Kasumi-1 (cell line): ENCODE results near the gene PADI6.
A peak's percentile ranks its signal among the peaks of the same experiment; 100 is the strongest.
"Not testable (repeated sequence)": the region's sequence is repeated elsewhere in the genome, so short reads cannot be mapped to it uniquely, and the experiment has no call there.

ENCODE experiments used
- DNase-seq, 2 experiments: peaks; one replicate each; lab custom pipeline; 2025; lab: John Stamatoyannopoulos, UW

PADI6 gene

DNA sequence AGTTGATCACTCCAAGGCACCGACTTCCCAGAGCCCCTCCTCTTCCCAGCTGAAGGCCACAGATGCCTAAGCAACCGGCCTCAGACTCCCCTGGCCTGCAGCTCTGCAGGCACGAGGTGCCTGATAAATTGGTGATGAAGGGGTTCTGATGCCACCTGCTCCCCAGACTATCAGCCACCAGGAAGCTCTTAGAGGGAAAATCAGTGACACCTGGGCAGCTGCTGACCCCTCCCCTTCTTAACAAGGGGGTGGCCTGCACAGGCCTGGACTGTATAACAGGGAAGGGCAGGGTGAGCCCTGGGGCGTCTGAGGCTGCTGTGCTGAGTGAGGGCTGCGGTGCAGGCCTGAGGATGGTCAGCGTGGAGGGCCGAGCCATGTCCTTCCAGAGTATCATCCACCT, at the start of gene PADI6:
TSS of gene PADI6 (plus strand) at position 301 of the 400 bp plus-strand sequence. CDS start at position 351, 50 bp downstream.
- DNase-seq: no peak

GRCh38 chr1:17328855-17329254, 43.1 kb upstream of the PADI6 start:
- DNase-seq: no peak

- DNase-seq: no peak
These were observed 42.4 kb upstream of the PADI6 start for GRCh38 chr1:17329610-17330009.

GRCh38 chr1:17330856-17331255, 41.1 kb upstream of the PADI6 start:
- no peak for DNase-seq

DNA sequence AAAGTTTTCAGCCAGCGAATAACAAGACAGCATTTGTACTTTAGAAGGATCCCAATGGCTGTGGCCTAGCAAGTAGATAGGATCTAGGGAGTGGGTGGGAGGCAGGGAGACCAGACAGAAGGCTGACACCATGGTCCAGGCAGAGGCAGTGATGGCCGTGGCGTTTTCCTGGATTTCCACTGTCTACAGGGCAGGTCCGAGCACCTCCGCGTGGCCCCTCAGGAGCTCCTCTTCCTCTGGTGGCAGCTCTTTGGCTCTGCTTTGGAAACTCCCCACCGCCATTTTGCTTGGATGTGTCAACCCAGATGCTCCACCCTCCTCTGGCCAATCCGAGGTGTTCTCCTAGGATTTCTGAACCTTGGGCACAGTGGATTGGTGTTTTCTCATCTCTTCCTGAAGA, 38.9 kb upstream of the PADI6 start:
- DNase-seq: no peak

GRCh38 chr1:17335821-17336710, 35.9 kb upstream of the PADI6 start:
- DNase-seq: peak; percentile 72 to 79

DNA sequence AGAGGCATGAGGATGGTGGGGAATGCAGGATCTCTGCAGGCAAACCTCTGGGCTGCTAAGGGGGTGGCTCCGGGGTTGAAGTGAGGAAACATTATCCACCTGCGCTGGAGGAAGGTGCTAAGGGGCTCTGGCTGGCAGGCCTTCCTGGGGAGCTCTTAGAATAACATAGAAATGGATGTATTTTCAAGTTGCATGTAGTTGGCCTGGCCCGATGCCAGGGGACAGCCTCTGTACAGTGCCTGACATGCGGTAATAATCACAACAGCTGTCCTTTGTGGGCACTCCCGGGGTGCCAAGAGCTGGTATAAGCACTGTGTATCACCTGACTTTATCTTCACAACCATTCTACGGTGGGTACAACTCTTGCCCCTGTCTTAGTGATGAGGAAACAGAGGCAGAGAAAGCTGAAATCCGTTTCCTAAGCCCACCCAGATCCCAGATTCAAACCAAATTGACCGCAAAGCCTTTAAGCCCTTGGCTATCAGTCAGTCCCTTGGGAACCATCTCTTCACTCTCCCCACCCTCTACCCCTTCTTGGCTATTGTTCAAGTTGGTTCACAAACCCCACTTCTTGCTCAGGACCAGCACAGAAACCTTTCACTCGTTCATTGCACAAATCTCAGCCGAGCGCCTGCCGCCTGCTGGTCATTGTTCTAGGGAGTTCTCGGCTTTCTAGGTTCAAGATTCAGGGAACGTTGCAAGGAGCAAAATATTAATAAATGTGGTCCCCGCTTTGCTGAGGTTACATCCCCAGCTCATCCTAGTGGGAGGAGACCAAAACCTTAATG, 33.1 kb upstream of the PADI6 start:
- no peak for DNase-seq

DNA sequence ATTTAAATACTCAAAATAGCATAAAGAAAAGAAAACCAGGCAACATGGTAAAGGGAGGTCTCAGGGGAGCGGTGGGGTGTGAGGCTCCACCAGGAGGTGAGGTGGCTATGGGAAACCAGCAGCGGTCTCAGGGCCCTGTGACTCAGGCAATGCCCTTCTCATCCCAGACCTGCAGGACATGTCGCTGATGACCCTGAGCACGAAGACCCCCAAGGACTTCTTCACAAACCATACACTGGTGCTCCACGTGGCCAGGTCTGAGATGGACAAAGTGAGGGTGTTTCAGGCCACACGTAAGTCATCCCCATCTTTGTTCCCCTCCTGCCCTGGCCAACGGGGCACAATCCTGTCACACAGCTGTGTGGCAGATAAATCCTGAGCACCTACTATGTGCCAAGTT, 32.5 kb upstream of the PADI6 start:
- DNase-seq: no peak

GRCh38 chr1:17340358-17340757, 31.6 kb upstream of the PADI6 start:
- no peak for DNase-seq

GRCh38 chr1:17342014-17342441, 30.0 kb upstream of the PADI6 start:
- DNase-seq: no peak

DNA sequence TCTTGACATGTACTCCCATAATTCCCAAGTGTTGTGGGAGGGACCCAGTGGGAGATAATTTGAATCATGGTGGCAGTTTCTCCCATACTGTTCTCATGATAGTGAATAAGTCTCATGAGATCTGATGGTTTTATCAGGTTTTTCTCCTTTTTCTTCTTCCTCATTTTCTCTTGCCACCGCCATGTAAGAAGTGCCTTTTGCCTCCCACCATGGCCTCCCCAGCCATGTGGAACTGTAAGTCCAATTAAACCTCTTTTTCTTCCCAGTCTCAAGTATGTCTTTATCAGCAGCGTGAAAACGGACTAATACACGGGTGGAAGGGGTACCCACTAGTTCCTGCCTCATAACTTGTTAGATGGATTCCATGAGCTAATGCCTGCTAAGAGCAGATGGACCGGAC, 26.5 kb upstream of the PADI6 start:
- DNase-seq: not testable (repeated sequence)

DNA sequence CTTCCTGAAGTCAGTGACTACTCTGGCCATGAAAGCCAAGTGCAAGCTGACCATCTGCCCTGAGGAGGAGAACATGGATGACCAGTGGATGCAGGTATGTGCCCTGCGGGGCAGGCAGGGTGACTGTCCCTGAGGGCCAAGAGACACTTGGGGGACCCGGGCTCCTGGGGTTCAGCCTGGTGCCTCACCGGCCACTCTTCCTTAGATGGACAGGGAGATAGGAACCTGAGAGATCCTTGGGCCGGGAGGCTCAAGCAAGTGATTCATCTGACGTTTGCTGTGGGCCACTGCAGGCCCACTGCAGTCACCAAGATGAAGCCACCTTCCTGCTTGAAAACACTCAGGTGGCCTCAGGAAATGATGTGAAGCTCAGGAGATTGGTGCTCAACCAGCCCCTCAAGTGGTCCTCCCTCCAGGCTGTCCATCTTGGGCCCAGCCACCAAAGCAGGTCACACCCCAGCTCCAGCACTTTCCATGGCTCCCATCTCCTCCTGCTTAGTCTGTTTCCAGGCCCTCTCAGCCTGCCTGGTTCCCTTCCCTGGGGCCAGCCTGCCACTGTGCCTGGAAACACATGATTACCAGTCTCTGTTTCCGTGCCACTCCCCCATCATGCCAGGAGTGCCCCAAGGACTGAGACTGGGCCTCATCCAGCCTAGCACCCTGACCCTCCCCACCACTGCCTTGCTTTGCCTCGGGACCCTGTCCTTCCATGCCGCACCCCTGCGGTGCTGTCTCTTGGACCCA, 25.8 kb upstream of the PADI6 start:
- DNase-seq: no peak

DNA sequence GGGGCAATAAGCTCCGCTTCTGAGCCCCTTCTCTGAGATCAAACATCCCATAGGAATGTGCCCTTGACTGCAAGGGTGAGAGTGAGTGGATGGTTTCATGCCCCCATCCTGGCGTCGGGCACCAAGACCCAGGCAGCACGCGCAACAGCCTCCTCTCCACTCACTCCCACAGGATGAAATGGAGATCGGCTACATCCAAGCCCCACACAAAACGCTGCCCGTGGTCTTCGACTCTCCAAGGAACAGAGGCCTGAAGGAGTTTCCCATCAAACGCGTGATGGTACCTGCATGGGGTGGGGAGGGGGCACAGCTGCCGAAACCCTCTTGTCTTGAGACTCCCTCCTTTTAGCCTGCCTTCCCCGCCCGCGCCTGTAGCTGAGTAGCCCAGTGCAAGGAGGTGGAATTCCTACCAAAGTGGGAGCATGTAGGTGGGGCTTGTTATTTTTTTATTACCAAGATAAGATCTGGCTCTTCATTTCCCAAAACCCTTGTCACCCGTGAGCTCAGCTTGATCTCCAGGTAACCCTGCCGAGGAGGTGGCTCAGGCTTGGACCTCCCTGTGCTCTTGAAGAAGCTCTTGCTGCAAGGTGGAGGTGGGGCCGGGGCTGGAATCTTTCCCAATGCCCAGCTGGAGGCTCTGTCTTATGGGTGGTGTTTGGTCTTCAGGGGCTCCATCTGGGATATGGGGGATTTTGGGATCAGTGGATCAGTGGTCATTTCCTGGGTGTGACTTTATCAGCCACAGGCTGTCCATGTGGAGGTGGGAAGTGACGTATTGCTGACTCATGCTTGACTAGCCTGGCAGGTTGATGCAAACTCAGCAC, 24.0 kb upstream of the PADI6 start:
- no peak for DNase-seq

DNA sequence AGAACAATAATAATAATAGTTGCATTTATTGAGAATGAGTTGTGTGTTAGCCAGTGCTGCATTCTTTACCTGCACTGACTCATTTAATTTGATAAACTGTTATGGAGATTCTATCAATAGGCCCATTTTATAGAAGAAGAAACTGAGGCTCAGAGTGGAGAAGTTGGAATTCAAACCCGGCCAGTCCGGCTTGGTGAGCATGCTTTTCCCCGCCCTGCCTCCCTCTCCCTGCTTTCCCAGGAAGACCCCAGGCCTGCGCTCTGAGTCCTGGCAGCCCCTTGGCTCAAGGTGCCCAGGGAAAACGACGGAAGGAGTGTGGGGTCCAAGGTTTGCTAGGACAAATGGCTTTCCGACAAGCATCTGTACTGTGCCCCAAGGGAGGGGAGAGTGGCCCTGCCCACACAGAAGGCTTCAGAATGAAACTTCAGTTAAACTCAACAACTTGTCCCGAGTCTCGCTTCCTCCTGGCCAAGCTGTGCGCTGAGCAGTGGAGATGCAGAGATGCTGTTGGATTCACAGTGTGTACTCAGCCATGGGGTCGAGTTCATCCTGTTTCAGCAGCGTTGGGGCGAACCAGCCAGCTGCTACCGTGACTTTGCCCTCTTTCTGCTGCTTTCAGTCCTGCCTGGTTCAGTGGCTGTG, 23.3 kb upstream of the PADI6 start:
- DNase-seq: no peak

- DNase-seq: no peak
These were observed 21.9 kb upstream of the PADI6 start for GRCh38 chr1:17350083-17350482.

DNA sequence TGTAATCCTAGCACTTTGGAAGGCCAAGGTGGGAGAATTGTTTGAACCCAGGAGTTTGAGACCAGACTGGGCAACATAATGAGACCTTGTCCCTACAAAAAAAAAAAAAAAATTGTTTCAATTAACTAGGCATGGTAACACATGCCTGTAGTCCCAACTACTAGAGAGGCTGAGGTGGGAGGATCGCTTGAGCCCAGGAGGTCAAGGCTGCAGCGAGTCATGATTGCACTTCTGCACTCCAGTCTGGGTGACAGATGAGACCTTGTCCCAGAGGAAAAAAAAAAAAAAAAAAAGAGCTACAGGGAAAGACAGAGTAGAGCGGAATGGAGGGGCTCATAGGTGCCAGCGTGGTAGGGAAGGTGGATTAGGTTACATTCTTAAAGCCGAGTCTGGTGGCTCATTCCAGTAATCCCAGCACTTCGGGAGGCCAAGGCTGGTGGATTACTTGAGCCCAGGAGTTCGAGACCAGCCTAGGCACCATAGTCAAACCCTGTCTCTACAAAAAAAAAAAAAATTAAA, 21.0 kb upstream of the PADI6 start:
- DNase-seq: no peak

GRCh38 chr1:17351598-17352324, 20.2 kb upstream of the PADI6 start:
- DNase-seq: no peak

DNA sequence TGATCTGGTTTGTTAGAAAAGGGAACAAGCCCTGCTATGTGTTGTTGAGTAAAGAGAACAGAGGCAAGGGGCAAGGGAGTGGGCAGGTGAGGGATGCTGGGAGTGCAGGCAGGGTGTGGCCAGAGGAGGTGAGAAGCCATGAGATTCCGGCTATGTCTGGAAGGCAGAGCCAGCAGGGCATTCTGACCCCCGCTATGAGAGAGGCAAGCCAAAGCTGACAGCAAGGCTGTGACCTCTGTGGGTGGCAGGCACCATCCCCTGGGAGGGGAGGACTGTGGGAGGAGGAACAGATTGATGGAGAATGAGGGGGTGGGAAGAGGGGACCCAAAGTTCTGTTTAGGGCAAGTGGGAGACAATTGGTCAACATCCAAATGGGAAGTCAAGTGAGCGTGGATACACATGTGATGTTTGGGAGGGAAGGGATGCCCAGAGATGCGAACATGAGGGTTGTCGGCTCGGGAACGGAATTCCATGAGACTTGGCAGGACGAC, 19.5 kb upstream of the PADI6 start:
- DNase-seq: no peak

DNA sequence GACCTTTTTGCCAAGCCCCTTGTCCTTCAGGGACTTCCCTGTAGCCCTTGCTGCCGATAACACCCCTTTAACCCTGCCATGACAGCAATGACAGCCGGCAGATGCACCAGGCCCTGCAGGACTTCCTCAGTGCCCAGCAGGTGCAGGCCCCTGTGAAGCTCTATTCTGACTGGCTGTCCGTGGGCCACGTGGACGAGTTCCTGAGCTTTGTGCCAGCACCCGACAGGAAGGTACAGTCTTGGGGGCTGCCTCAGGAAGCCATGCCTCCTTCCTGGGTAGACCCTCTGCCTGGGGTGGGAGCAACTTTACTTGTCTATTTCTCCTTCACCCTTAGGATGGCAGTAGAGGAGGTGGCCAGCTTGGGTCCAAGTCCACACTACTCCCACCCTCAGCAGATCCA, 16.1 kb upstream of the PADI6 start:
- DNase-seq: peak; percentile 16 to 19
